ENCODE data around the gene SLC35F1. TPM values are rescaled to one million over a fixed set of nuclear protein-coding genes. Genes with fewer than 3 reads are reported as not detected.

SLC35F1 gene
- total RNA-seq, 6 experiments from 2014 or later: 0.12 TPM; not detected in 5

GRCh38 chr6:118304321-118304720 is 397.3 kb downstream of the SLC35F1 start:
- Histone ChIP-seq H3K27ac (no peak overlapping the region), H3K27me3 (no peaks in the 10 kb centered on the region), H3K36me3 (no peaks in the 10 kb centered on the region), H3K4me3 (no peak overlapping the region), H3K9me3 (no peaks in the 10 kb centered on the region), H3K4me1 (no peaks in the 10 kb centered on the region)
- TF ChIP-seq CTCF (IDR thresholded peaks at IDR 0.05): no peak
- TF ChIP-seq POLR2A (IDR thresholded peaks at IDR 0.05): no peak
- no peak for DNase-seq
- no peak for ATAC-seq
- intact Hi-C loops (cut with DNase I): no loop called here
- WGBS (ENCODE audit: insufficient coverage, low coverage, low lambda C conversion rate, missing lambda C conversion rate): 82% methylated on average over 1 of the region's 1 CpG

- Histone ChIP-seq H3K4me3 (no peak overlapping the region), H3K36me3 (no peaks in the 10 kb centered on the region), H3K9me3 (no peaks in the 10 kb centered on the region), H3K4me1 (no peaks in the 10 kb centered on the region), H3K27me3 (no peaks in the 10 kb centered on the region), H3K27ac (no peak overlapping the region)
- TF ChIP-seq POLR2A (IDR thresholded peaks at IDR 0.05) (no peak), CTCF (IDR thresholded peaks at IDR 0.05) (no peak)
- ATAC-seq (no peak), DNase-seq (no peak)
- WGBS (ENCODE audit: insufficient coverage, low coverage, low lambda C conversion rate, missing lambda C conversion rate): 88% methylated on average over 1 of the region's 1 CpG
- intact Hi-C loops (cut with DNase I): no loop called here
These were observed 398.0 kb downstream of the SLC35F1 start for GRCh38 chr6:118305081-118305480.

DNA sequence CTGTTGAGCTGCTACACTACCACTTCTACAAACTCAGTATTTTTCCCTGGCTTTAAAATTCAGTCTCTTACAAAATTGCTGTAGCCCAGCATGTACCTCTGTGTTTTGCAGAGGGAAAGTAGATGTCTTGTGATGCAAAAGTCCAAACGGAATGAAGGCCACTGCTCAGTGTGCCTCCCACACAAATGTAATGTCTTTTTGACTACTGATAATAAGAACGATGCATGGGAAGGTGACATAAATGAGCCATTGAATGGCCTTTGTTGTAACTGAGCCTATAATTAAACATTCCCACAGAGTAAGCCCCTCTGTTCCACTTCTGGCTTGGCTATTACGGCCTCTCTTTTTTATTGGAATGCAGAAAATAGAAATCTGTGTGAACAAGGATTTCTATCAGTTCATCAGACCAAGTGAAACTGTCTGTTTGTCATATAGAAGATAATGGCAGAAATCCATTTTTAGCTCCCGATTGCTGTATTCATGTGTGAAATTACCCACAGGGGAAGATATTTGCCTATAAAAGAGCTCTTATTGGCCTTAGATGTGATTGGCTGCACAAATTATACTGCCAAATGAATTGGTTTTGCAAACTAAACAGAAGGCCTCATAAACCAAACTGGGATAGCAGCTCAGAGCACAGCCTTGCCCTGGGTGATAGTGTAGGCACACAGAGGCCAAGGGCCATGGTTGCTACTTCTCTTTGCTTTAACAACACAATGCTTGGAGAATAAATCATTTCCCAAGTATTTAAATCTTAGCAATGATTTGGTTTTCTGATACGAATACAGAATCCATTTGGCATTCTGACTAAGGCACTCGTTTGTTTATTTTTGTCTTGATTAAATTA is 399.6 kb downstream of the SLC35F1 start:
- Histone ChIP-seq H3K9me3 (no peaks in the 10 kb centered on the region), H3K4me3 (no peak overlapping the region), H3K27me3 (no peaks in the 10 kb centered on the region), H3K27ac (no peak overlapping the region), H3K36me3 (no peaks in the 10 kb centered on the region), H3K4me1 (no peaks in the 10 kb centered on the region)
- intact Hi-C loops (cut with DNase I): no loop called here
- no peak for ATAC-seq
- DNase-seq: no peak
- no peak for TF ChIP-seq POLR2A (IDR thresholded peaks at IDR 0.05)
- TF ChIP-seq CTCF (IDR thresholded peaks at IDR 0.05): no peak
- 74% methylated on average over 6 of the region's 6 CpGs for WGBS (ENCODE audit: insufficient coverage, low coverage, low lambda C conversion rate, missing lambda C conversion rate)

- no peaks in the 10 kb centered on the region for H3K27me3 ChIP-seq
- H3K27ac ChIP-seq: no peak overlapping the region
- ATAC-seq (peak in 2 of 4 donors; percentile 56 to 90), DNase-seq (peak in 2 of 3 donors; percentile 22 to 71)
- intact Hi-C loops (cut with DNase I): no loop called here
- no peaks in the 10 kb centered on the region for H3K36me3 ChIP-seq
- no peaks in the 10 kb centered on the region for H3K9me3 ChIP-seq
- no peak overlapping the region for H3K4me3 ChIP-seq
- WGBS (ENCODE audit: insufficient coverage, low coverage, low lambda C conversion rate, missing lambda C conversion rate): 31% methylated on average over 4 of the region's 8 CpGs
- TF ChIP-seq POLR2A (IDR thresholded peaks at IDR 0.05): no peak
- no peak for TF ChIP-seq CTCF (IDR thresholded peaks at IDR 0.05)
- H3K4me1 ChIP-seq: no peaks in the 10 kb centered on the region
These were observed 400.5 kb downstream of the SLC35F1 start for GRCh38 chr6:118307581-118307980.
